GM23338 (cell line): ENCODE data around the gene SUCNR1. TPM values are rescaled to one million over a fixed set of nuclear protein-coding genes. Genes with fewer than 3 reads are reported as not detected.

Experiments
- ATAC-seq: fragments of 200-7000 bp; cut with Tn5 transposase; 3 replicates; pipeline ENCODE4 v1.9.1; 2020
- DNase-seq: peaks from one replicate; pipeline ENCODE4 v3.0.0-alpha.2; 2015; ENCODE audit warnings: low spot score
- H2AFZ ChIP-seq: fragments of 200-600 bp; sonication (generic); 2 replicates; pipeline ENCODE4 v1.8.0; 2016; ENCODE audit warnings: antibody characterized with exemption, mild to moderate bottlenecking, moderate library complexity
- H3F3A ChIP-seq: fragments of 200-600 bp; sonication (generic); replicated peaks from 2 replicates; pipeline ENCODE4 v1.8.0; 2017; ENCODE audit warnings: antibody characterized with exemption, mixed run types, low read depth
- H3K27ac ChIP-seq: fragments of 200-600 bp; sonication (generic); 2 replicates; pipeline ENCODE4 v1.6.1; 2016; ENCODE audit warnings: low read depth
- H3K27me3 ChIP-seq: fragments of 200-600 bp; sonication (generic); 2 replicates; pipeline ENCODE4 v1.8.0; 2016; ENCODE audit warnings: mild to moderate bottlenecking, mixed run types, moderate library complexity; ENCODE audit not compliant: insufficient read depth
- H3K36me3 ChIP-seq: fragments of 200-600 bp; sonication (generic); 2 replicates; pipeline ENCODE4 v1.8.0; 2016; ENCODE audit warnings: mild to moderate bottlenecking; ENCODE audit not compliant: insufficient read depth
- H3K4me1 ChIP-seq: fragments of 200-600 bp; sonication (generic); 2 replicates; pipeline ENCODE4 v1.8.0; 2016; ENCODE audit warnings: mild to moderate bottlenecking, moderate library complexity; ENCODE audit not compliant: insufficient read depth
- H3K4me2 ChIP-seq: fragments of 200-600 bp; sonication (generic); 2 replicates; pipeline ENCODE4 v1.7.1; 2017; ENCODE audit warnings: mixed run types
- H3K4me3 ChIP-seq: fragments of 200-600 bp; sonication (generic); 2 replicates; pipeline ENCODE4 v1.6.1; 2016; ENCODE audit warnings: mixed run types
- H3K79me2 ChIP-seq: fragments of 200-600 bp; sonication (generic); replicated peaks from 2 replicates; pipeline ENCODE4 v1.8.0; 2017; ENCODE audit warnings: mild to moderate bottlenecking; ENCODE audit not compliant: insufficient read depth
- H3K9me2 ChIP-seq: fragments of 200-600 bp; sonication (generic); 2 replicates; pipeline ENCODE4 v1.8.0; 2017; ENCODE audit not compliant: insufficient read depth
- H4K20me1 ChIP-seq: fragments of 200-600 bp; sonication (generic); replicated peaks from 2 replicates; pipeline ENCODE4 v1.8.0; 2017; ENCODE audit warnings: mild to moderate bottlenecking; ENCODE audit not compliant: insufficient read depth
- H3K27ac Mint-ChIP-seq: 2 replicates; pipeline ENCODE4 v1.8.0; 2020; ENCODE audit warnings: inconsistent platforms, mild to moderate bottlenecking, moderate library complexity, mixed read lengths
- H3K27me3 Mint-ChIP-seq: 3 replicates; pipeline ENCODE4 v1.8.0; 2022; ENCODE audit warnings: low read depth, mild to moderate bottlenecking, moderate library complexity, mixed read lengths, inconsistent platforms; ENCODE audit not compliant: insufficient read depth, poor library complexity
- H3K36me3 Mint-ChIP-seq: 3 replicates; pipeline ENCODE4 v1.8.0; 2021; ENCODE audit warnings: low read depth, mild to moderate bottlenecking, inconsistent platforms, moderate library complexity, mixed read lengths
- H3K4me1 Mint-ChIP-seq: 3 replicates; pipeline ENCODE4 v1.8.0; 2020; ENCODE audit warnings: mild to moderate bottlenecking, inconsistent platforms, mixed read lengths
- H3K4me3 Mint-ChIP-seq: 3 replicates; pipeline ENCODE4 v1.8.0; 2021; ENCODE audit warnings: moderate library complexity, mild to moderate bottlenecking, inconsistent platforms, mixed read lengths
- H3K9me3 Mint-ChIP-seq: 3 replicates; pipeline ENCODE4 v1.8.0; 2020; ENCODE audit warnings: moderate library complexity, mild to moderate bottlenecking, inconsistent platforms, mixed read lengths
- CTCF ChIP-seq, 2 experiments: fragments of 200-600 bp in 1 of 2; sonication (generic) in 1 of 2; conservative IDR thresholded peaks; 2 replicates each; pipeline versions ENCODE4 v1.5.1 to v1.6.1; 2016 to 2017; ENCODE audit warnings: antibody characterized with exemption in 2 of 2, low read depth in 2 of 2, mild to moderate bottlenecking in 2 of 2, moderate library complexity in 1 of 2
- ETS1 ChIP-seq: IDR thresholded peaks from 2 replicates; pipeline ENCODE4 v1.6.1; 2016; ENCODE audit warnings: antibody characterized with exemption
- EZH2phosphoT487 ChIP-seq: fragments of 200-600 bp; sonication (generic); IDR thresholded peaks from one replicate; pipeline ENCODE4 v1.8.1; 2018; ENCODE audit warnings: antibody characterized with exemption; ENCODE audit not compliant: unreplicated experiment
- JUNB ChIP-seq: IDR thresholded peaks from one replicate; pipeline ENCODE4 v1.6.1; 2016; ENCODE audit warnings: antibody characterized with exemption; ENCODE audit not compliant: unreplicated experiment
- polyA plus RNA-seq: library from polyadenylated mRNA; unstranded; fragments of >200 nt; fragmentation: Nextera tagmentation; extraction: Ambion mirVana; gene quantifications from 2 replicates; pipeline ENCODE4 v1.2.1, GENCODE V29; 2016
- total RNA-seq: library from RNA; depleted of rRNA; stranded (reverse); fragments of >200 nt; shearing (Covaris generic); gene quantifications from 2 replicates; pipeline ENCODE4 v1.2.3, GENCODE V29; 2014

The SUCNR1 gene
- total and polyA plus RNA-seq, 2 experiments from 2014 or later: not detected

- H3K4me2 ChIP-seq: no peak overlapping the region
- H3K9me2 ChIP-seq: no peaks in the 10 kb centered on the region
- ATAC-seq: peak; percentile 95
- Mint-ChIP-seq H3K4me3 (no peak overlapping the region), H3K9me3 (no peaks in the 10 kb centered on the region), H3K4me1 (peaks cover 15% of the 10 kb centered on the region; the same call in 2 of the 3 replicates), H3K36me3 (no peaks in the 10 kb centered on the region), H3K27ac (no peak overlapping the region), H3K27me3 (no peaks in the 10 kb centered on the region)
- no peaks in the 10 kb centered on the region for H3K27me3 ChIP-seq
- no peak overlapping the region for H3K4me3 ChIP-seq
- no peaks in the 10 kb centered on the region for H3K79me2 ChIP-seq
- H3F3A ChIP-seq: no peaks in the 10 kb centered on the region
- peak; percentile 91 for DNase-seq
- TF ChIP-seq EZH2phosphoT487 (no peak), CTCF (conservative IDR thresholded peaks at IDR 0.05; ENCODE audit: low read depth in 2 of 2) (peak; percentile 84 to 97)
- H2AFZ ChIP-seq: no peak overlapping the region
- peaks cover 9% of the 10 kb centered on the region for H3K4me1 ChIP-seq
- no peak overlapping the region for H3K27ac ChIP-seq
- no peaks in the 10 kb centered on the region for H3K36me3 ChIP-seq
- H4K20me1 ChIP-seq: no peaks in the 10 kb centered on the region
These were observed 34.7 kb upstream of the SUCNR1 start for GRCh38 chr3:151838574-151839312.

GRCh38 chr3:151839313-151839631 lies 34.2 kb upstream of the SUCNR1 start:
- Histone ChIP-seq H2AFZ (no peak overlapping the region), H3K4me2 (no peak overlapping the region), H3K36me3 (no peaks in the 10 kb centered on the region), H3K4me3 (no peak overlapping the region), H3K79me2 (no peaks in the 10 kb centered on the region), H3K27me3 (no peaks in the 10 kb centered on the region), H3F3A (no peaks in the 10 kb centered on the region), H3K9me2 (no peaks in the 10 kb centered on the region), H3K27ac (no peak overlapping the region), H3K4me1 (peaks cover 9% of the 10 kb centered on the region), H4K20me1 (no peaks in the 10 kb centered on the region)
- H3K9me3 Mint-ChIP-seq: no peaks in the 10 kb centered on the region
- peaks cover 15% of the 10 kb centered on the region; the same call in 2 of the 3 replicates for H3K4me1 Mint-ChIP-seq
- no peak overlapping the region for H3K4me3 Mint-ChIP-seq
- no peak for DNase-seq
- ATAC-seq: peak; percentile 82
- TF ChIP-seq ETS1: no peak
- TF ChIP-seq CTCF (conservative IDR thresholded peaks at IDR 0.05; ENCODE audit: low read depth in 2 of 2): no peak
- no peak for TF ChIP-seq JUNB
- no peaks in the 10 kb centered on the region for H3K36me3 Mint-ChIP-seq
- no peak overlapping the region for H3K27ac Mint-ChIP-seq
- H3K27me3 Mint-ChIP-seq: no peaks in the 10 kb centered on the region
